Lower lobe of right lung (tissue), 2 donors: Measurements from ENCODE around the gene RAD51B. TPM values are rescaled to one million over a fixed set of nuclear protein-coding genes. Genes with fewer than 3 reads are reported as not detected.

Experiments used
- ATAC-seq, 2 donors: fragments of 200-7000 bp; cut with Tn5 transposase; one replicate each; pipeline ENCODE4 v1.9.1; 2020 to 2022; ENCODE audit warnings: mild to moderate bottlenecking in 2 of 2, moderate library complexity in 2 of 2
- DNase-seq: peaks from one replicate; pipeline ENCODE4 v3.0.0-alpha.2; 2020
- H3K27ac ChIP-seq: fragments of 200-600 bp; one replicate; pipeline ENCODE4 v1.8.0; 2022
- H3K27me3 ChIP-seq: fragments of 200-600 bp; one replicate; pipeline ENCODE4 v1.8.0; 2022; ENCODE audit warnings: low read depth
- H3K36me3 ChIP-seq: fragments of 200-600 bp; one replicate; pipeline ENCODE4 v1.8.0; 2022; ENCODE audit warnings: mild to moderate bottlenecking
- H3K4me1 ChIP-seq: fragments of 200-600 bp; one replicate; pipeline ENCODE4 v1.8.0; 2022
- H3K4me3 ChIP-seq: fragments of 200-600 bp; one replicate; pipeline ENCODE4 v1.8.0; 2022; ENCODE audit warnings: mild to moderate bottlenecking
- H3K9me3 ChIP-seq: fragments of 200-600 bp; one replicate; pipeline ENCODE4 v1.8.0; 2022
- CTCF ChIP-seq: fragments of 200-600 bp; IDR thresholded peaks from one replicate; pipeline ENCODE4 v1.8.0; 2022; ENCODE audit warnings: antibody characterized with exemption, mild to moderate bottlenecking
- intact Hi-C: fragments of 100-400 bp; cut with DNase I; formaldehyde crosslinking; loops from one replicate; pipeline ENCODE4 v1.11.0; 2022
- total RNA-seq: library from RNA; stranded (reverse); fragmentation: NEBNext Ultra II Directional; extraction: Animal tissue kit (Norgen Biotek cat#: 25700); gene quantifications from one replicate; pipeline ENCODE4 v1.2.1, GENCODE V29; 2021
- donor health status: DM: no; HTN: yes; CAD: no; lungs with severe emphysema.

Gene RAD51B
- total RNA-seq, 1 donor from 2014 or later = 22.2 TPM

- no peak for TF ChIP-seq CTCF
- peak overlapping the region; percentile 50 for H3K27ac ChIP-seq
- H3K9me3 ChIP-seq = no peaks in the 10 kb centered on the region
- H3K27me3 ChIP-seq = no peaks in the 10 kb centered on the region
- DNase-seq = no peak
- H3K4me1 ChIP-seq = peaks cover 48% of the 10 kb centered on the region
- intact Hi-C loops = no loop called here
- H3K36me3 ChIP-seq = no peaks in the 10 kb centered on the region
- ATAC-seq = peak; percentile 70 to 75
- no peak overlapping the region for H3K4me3 ChIP-seq
These were observed 320.6 kb downstream of the RAD51B start for GRCh38 chr14:68140076-68140741.

- Histone ChIP-seq H3K4me1 (peaks cover 54% of the 10 kb centered on the region), H3K36me3 (no peaks in the 10 kb centered on the region), H3K9me3 (no peaks in the 10 kb centered on the region), H3K4me3 (no peak overlapping the region), H3K27ac (peak overlapping the region; percentile 50), H3K27me3 (no peaks in the 10 kb centered on the region)
- TF ChIP-seq CTCF = no peak
- DNase-seq (no peak), ATAC-seq (no peak)
- intact Hi-C loops = no loop called here
These were observed 321.2 kb downstream of the RAD51B start for GRCh38 chr14:68140806-68141205.

- peaks cover 60% of the 10 kb centered on the region for H3K4me1 ChIP-seq
- intact Hi-C loops = no loop called here
- DNase-seq (no peak), ATAC-seq (no peak)
- no peaks in the 10 kb centered on the region for H3K9me3 ChIP-seq
- H3K27me3 ChIP-seq = no peaks in the 10 kb centered on the region
- H3K4me3 ChIP-seq = no peak overlapping the region
- H3K36me3 ChIP-seq = no peaks in the 10 kb centered on the region
- TF ChIP-seq CTCF = no peak
- H3K27ac ChIP-seq = no peak overlapping the region
These were observed 321.9 kb downstream of the RAD51B start for GRCh38 chr14:68141281-68142088.

GRCh38 chr14:68143341-68143841 is 323.8 kb downstream of the RAD51B start:
- H3K9me3 ChIP-seq = no peaks in the 10 kb centered on the region
- ATAC-seq (peak; percentile 23 to 62), DNase-seq (no peak)
- H3K36me3 ChIP-seq = no peaks in the 10 kb centered on the region
- H3K4me1 ChIP-seq = peaks cover 64% of the 10 kb centered on the region
- peak overlapping the region; percentile 74 for H3K27ac ChIP-seq
- H3K27me3 ChIP-seq = no peaks in the 10 kb centered on the region
- H3K4me3 ChIP-seq = no peak overlapping the region
- intact Hi-C loops = no loop called here
- no peak for TF ChIP-seq CTCF

GRCh38 chr14:68144051-68144681 is 324.6 kb downstream of the RAD51B start:
- Histone ChIP-seq H3K9me3 (no peaks in the 10 kb centered on the region), H3K4me3 (no peak overlapping the region), H3K27ac (peak overlapping the region; percentile 74), H3K36me3 (no peaks in the 10 kb centered on the region), H3K27me3 (no peaks in the 10 kb centered on the region), H3K4me1 (peaks cover 63% of the 10 kb centered on the region)
- no peak for DNase-seq
- ATAC-seq = peak; percentile 9 to 54
- intact Hi-C loops = no loop called here
- TF ChIP-seq CTCF = no peak
